HepG2 (cell line): ENCODE measurements around the gene GPALPP1. TPM values are rescaled to one million over a fixed set of nuclear protein-coding genes. Genes with fewer than 3 reads are reported as not detected.

Source experiments
- ATAC-seq: fragments of 200-7000 bp; cut with Tn5 transposase; 3 replicates; pipeline ENCODE4 v1.9.1; 2020; ENCODE audit warnings: mild to moderate bottlenecking, moderate library complexity
- BruUV-seq: library from RNA; stranded (reverse); fragments of 400-500 nt; replicated peaks from 2 replicates; lab custom pipeline; 2021; lab: Mats Ljungman, UMichigan
- CTCF ChIA-PET: fragments of 300-600 bp; formaldehyde crosslinking; extraction: SDS; loops from one replicate; lab custom pipeline; 2021; ENCODE audit warnings: low total read pairs, inconsistent platforms, low intra/inter-chr PET ratio; lab: Yijun Ruan, JAX
- POLR2A ChIA-PET: fragments of 350-600 bp; sonication (Branson Sonifier 250); formaldehyde crosslinking; loops from one replicate; lab custom pipeline; 2020; ENCODE audit warnings: antibody characterized with exemption, inconsistent platforms; lab: Yijun Ruan, JAX
- DNase-seq: peaks from one replicate; pipeline ENCODE4 v3.0.0-alpha.2; 2015; ENCODE audit warnings: low spot score
- FAIRE-seq: peaks from 3 replicates; lab custom pipeline; 2011; peaks lifted over from hg19 to GRCh38; lab: Jason Lieb, UNC
- H2AFZ ChIP-seq: one replicate; pipeline ENCODE4 v1.6.1; 2011; ENCODE audit warnings: low read length, inconsistent platforms
- H3K27ac ChIP-seq: fragments of 300-600 bp; 3 replicates; pipeline ENCODE4 v1.8.0; 2011; ENCODE audit warnings: mixed run types, mild to moderate bottlenecking, mixed read lengths, low read length, inconsistent platforms; ENCODE audit not compliant: insufficient read depth; ENCODE audit errors: extremely low read length
- H3K27me3 ChIP-seq, 2 experiments: fragments of 200-600 bp in 1 of 2; 2 replicates in 1 of 2; 3 replicates in 1 of 2; pipeline versions ENCODE4 v1.6.0 to v1.8.0; 2011; ENCODE audit warnings: low read length in 2 of 2, mild to moderate bottlenecking in 2 of 2, moderate library complexity in 2 of 2, inconsistent platforms in 1 of 2; ENCODE audit not compliant: insufficient read depth in 2 of 2, control insufficient read depth in 1 of 2
- H3K36me3 ChIP-seq, 2 experiments: fragments of 200-600 bp in 1 of 2; replicated peaks in 1 of 2; 2 replicates in 1 of 2; 3 replicates in 1 of 2; pipeline versions ENCODE4 v1.5.1 to v1.8.0; 2011; ENCODE audit warnings: low read length in 2 of 2, inconsistent platforms in 1 of 2; ENCODE audit not compliant: insufficient read depth in 2 of 2, control insufficient read depth in 1 of 2
- H3K4me1 ChIP-seq: 2 replicates; pipeline ENCODE4 v1.5.1; 2012; ENCODE audit warnings: low read length, inconsistent platforms; ENCODE audit not compliant: insufficient read depth
- H3K4me2 ChIP-seq: 2 replicates; pipeline ENCODE4 v1.6.0; 2011; ENCODE audit warnings: low read depth, low read length, inconsistent platforms
- H3K4me3 ChIP-seq, 3 experiments: fragments of 200-600 bp in 1 of 3; sonication (generic), shearing (Covaris generic) in 1 of 3; replicated peaks in 1 of 3; 2 replicates each; pipeline ENCODE4 v1.5.1; 2011 to 2016; ENCODE audit warnings: low read length in 3 of 3, inconsistent platforms in 2 of 3, low read depth in 2 of 3, mild to moderate bottlenecking in 2 of 3, control low read depth in 1 of 3, mixed read lengths in 1 of 3; ENCODE audit not compliant: insufficient read depth in 1 of 3
- H3K79me2 ChIP-seq: one replicate; pipeline ENCODE4 v1.6.1; 2011; ENCODE audit warnings: low read length, inconsistent platforms; ENCODE audit not compliant: insufficient read depth
- H3K9ac ChIP-seq: 2 replicates; pipeline ENCODE4 v1.6.0; 2011; ENCODE audit warnings: mild to moderate bottlenecking, low read depth, low read length, inconsistent platforms; ENCODE audit not compliant: insufficient read depth
- H3K9me3 ChIP-seq: 2 replicates; pipeline ENCODE4 v1.5.1; 2012; ENCODE audit warnings: mild to moderate bottlenecking, low read length
- H4K20me1 ChIP-seq: 2 replicates; pipeline ENCODE4 v1.6.0; 2011; ENCODE audit warnings: inconsistent platforms, mild to moderate bottlenecking, low read length, moderate library complexity; ENCODE audit not compliant: insufficient read depth
- ELK4 ChIP-seq: sonication (generic); formaldehyde crosslinking; IDR thresholded peaks from 2 replicates; pipeline ENCODE4 v1.9.0; 2021; ENCODE audit warnings: missing genetic modification reagents, borderline replicate concordance
- HMG20B ChIP-seq: conservative IDR thresholded peaks from 2 replicates; pipeline ENCODE4 v1.6.1; 2016; ENCODE audit warnings: missing genetic modification reagents, missing compliant biosample characterization
- MLX ChIP-seq: IDR thresholded peaks from 2 replicates; pipeline ENCODE4 v1.6.1; 2016
- MTA1 ChIP-seq: sonication (generic); formaldehyde crosslinking; IDR thresholded peaks from 2 replicates; pipeline ENCODE4 v1.4.0; 2020; ENCODE audit warnings: missing genetic modification reagents, mild to moderate bottlenecking, borderline replicate concordance
- SNAPC2 ChIP-seq: sonication (generic); formaldehyde crosslinking; IDR thresholded peaks from 2 replicates; pipeline ENCODE4 v1.8.1; 2022; ENCODE audit warnings: mild to moderate bottlenecking, missing genetic modification reagents
- SOX6 ChIP-seq, 2 experiments: fragments of 450-650 bp in 1 of 2; sonication (generic) in 1 of 2; formaldehyde crosslinking in 1 of 2; IDR thresholded peaks; 2 replicates each; pipeline versions ENCODE4 v1.4.0 to v1.6.1; 2017 to 2020; ENCODE audit warnings: antibody characterized with exemption in 1 of 2, mild to moderate bottlenecking in 1 of 2, missing genetic modification reagents in 1 of 2
- TCF12 ChIP-seq, 2 experiments: fragments of 450-650 bp in 1 of 2; sonication (generic) in 1 of 2; formaldehyde crosslinking in 1 of 2; IDR thresholded peaks; 2 replicates each; pipeline versions ENCODE4 v1.6.1 to v1.8.0; 2017 to 2022; ENCODE audit warnings: antibody characterized with exemption in 1 of 2, mild to moderate bottlenecking in 1 of 2, missing genetic modification reagents in 1 of 2, moderate library complexity in 1 of 2
- ZBTB26 ChIP-seq: IDR thresholded peaks from 2 replicates; pipeline ENCODE4 v1.6.1; 2016; ENCODE audit warnings: missing compliant biosample characterization, missing genetic modification reagents, borderline replicate concordance
- ZBTB39 ChIP-seq: sonication (generic); formaldehyde crosslinking; IDR thresholded peaks from 2 replicates; pipeline ENCODE4 v1.5.0; 2020; ENCODE audit warnings: missing genetic modification reagents
- ZNF232 ChIP-seq: sonication (generic); formaldehyde crosslinking; IDR thresholded peaks from 2 replicates; pipeline ENCODE4 v1.4.0; 2020; ENCODE audit warnings: missing genetic modification reagents, borderline replicate concordance
- ZNF34 ChIP-seq: sonication (generic); formaldehyde crosslinking; IDR thresholded peaks from 2 replicates; pipeline ENCODE4 v1.4.0; 2020; ENCODE audit warnings: mild to moderate bottlenecking, missing genetic modification reagents, borderline replicate concordance
- ZNF382 ChIP-seq: sonication (generic); formaldehyde crosslinking; IDR thresholded peaks from 2 replicates; pipeline ENCODE4 v1.5.0; 2020; ENCODE audit warnings: missing genetic modification reagents, mild to moderate bottlenecking, borderline replicate concordance
- ZNF572 ChIP-seq: sonication (generic); formaldehyde crosslinking; IDR thresholded peaks from 2 replicates; pipeline ENCODE4 v1.5.1; 2020; ENCODE audit warnings: mild to moderate bottlenecking, missing genetic modification reagents
- ZNF615 ChIP-seq: sonication (generic); formaldehyde crosslinking; IDR thresholded peaks from 2 replicates; pipeline ENCODE4 v1.5.0; 2020; ENCODE audit warnings: mild to moderate bottlenecking, missing genetic modification reagents, borderline replicate concordance
- WGBS: methylation state at CpG from one replicate; pipeline ENCODE4 v1.1.6; 2017; ENCODE audit warnings: low lambda C conversion rate; 5-methylcytosine and 5-hydroxymethylcytosine counted together
- in situ Hi-C: cut with HindIII; loops from 2 replicates; pipeline ENCODE4 v1.10.0; 2017; ENCODE audit warnings: low pct_unique_long_range_greater_than_20kb; ENCODE audit not compliant: extremely low pct_ligation_motif_present
- intact Hi-C: fragments of 100-400 bp; cut with micrococcal nuclease; formaldehyde crosslinking; loops from one replicate; pipeline ENCODE4 v1.10.0; 2022; ENCODE audit not compliant: unreplicated experiment
- polyA plus RNA-seq, 8 experiments: library from polyadenylated mRNA; depleted of rRNA in 3 of 8; stranded (reverse) in 7 of 8; unstranded in 1 of 8; fragments of >200 nt; fragmentation: Illumina TruSeq in 4 of 8; extraction: Trizol in 4 of 8; gene quantifications; 2 replicates each; pipeline versions ENCODE4 v1.2.1 to v1.2.3, GENCODE V29; 2011 to 2016; ENCODE audit warnings: low read depth in 4 of 8, missing spikeins in 1 of 8, mixed read lengths in 1 of 8; ENCODE audit not compliant: insufficient read depth in 1 of 8
- total RNA-seq, 5 experiments: library from RNA; depleted of rRNA; stranded (reverse); fragments of >200 nt; fragmentation: Illumina TruSeq; extraction: Trizol; gene quantifications; 2 replicates each; pipeline ENCODE4 v1.2.3, GENCODE V29; 2016; ENCODE audit warnings: low read depth in 1 of 5

GPALPP1 gene
- total and polyA plus RNA-seq, 2 of the 13 experiments (the other 11 are each of a cell fraction or from before 2014, with no cell fraction given), result 12.1 to 23.1 TPM

- H3K4me2 ChIP-seq, result no peak overlapping the region
- H4K20me1 ChIP-seq, result peaks cover 6% of the 10 kb centered on the region; the same call in 1 of the 2 replicates
- BruUV-seq, result no TSS peak
- no peaks in the 10 kb centered on the region for H3K9me3 ChIP-seq
- H3K27me3 ChIP-seq, result no peaks in the 10 kb centered on the region
- peaks cover 16 to 69% of the 10 kb centered on the region in 2 experiments for H3K36me3 ChIP-seq
- in situ Hi-C loops (no loop called here), intact Hi-C loops (loop anchor here (10.0 kb wide), 1 partner anchor 1072 kb away; no protein-coding TSS in a partner anchor)
- no peak for DNase-seq
- peaks cover 6% of the 10 kb centered on the region for H3K79me2 ChIP-seq
- WGBS, result 96% methylated on average over 1 of the region's 1 CpG
- no peak overlapping the region for H2AFZ ChIP-seq
- no peak overlapping the region for H3K9ac ChIP-seq
- H3K27ac ChIP-seq, result no peak overlapping the region
- no peak overlapping the region for H3K4me3 ChIP-seq
- no peak for FAIRE-seq
- TF ChIP-seq ZNF615 (no peak), ZNF382 (CRISPR knock-in tag) (no peak), SNAPC2 (CRISPR knock-in tag) (no peak), MTA1 (CRISPR knock-in tag) (no peak), ZBTB39 (CRISPR knock-in tag) (no peak), MLX (no peak), ZBTB26 (CRISPR knock-in tag) (no peak), TCF12 (IDR thresholded peaks at IDR 0.05) (no peak), TCF12 (CRISPR knock-in tag; IDR thresholded peaks at IDR 0.05) (no peak), SOX6 (IDR thresholded peaks at IDR 0.05) (no peak), SOX6 (CRISPR knock-in tag; IDR thresholded peaks at IDR 0.05) (no peak), ELK4 (CRISPR knock-in tag) (no peak), HMG20B (CRISPR knock-in tag) (no peak), ZNF232 (no peak), ZNF34 (no peak), ZNF572 (no peak)
- POLR2A ChIA-PET, result no interaction called here
- CTCF ChIA-PET, result no interaction called here
- peaks cover 16% of the 10 kb centered on the region for H3K4me1 ChIP-seq
- ATAC-seq, result no peak
These were observed 12.3 kb upstream of the GPALPP1 start for GRCh38 chr13:44976949-44977583.
